K562 (cell line): Measurements from ENCODE around the gene HEXD.
"Not testable (repeated sequence)": the region's sequence is repeated elsewhere in the genome, so short reads cannot be mapped to it uniquely, and the experiment has no call there.

Experiments
- CBX5 ChIP-seq: IDR thresholded peaks from 2 replicates; pipeline ENCODE4 v1.6.1; 2014; ENCODE audit warnings: low read depth, borderline replicate concordance
- EZH2 ChIP-seq: IDR thresholded peaks from 2 replicates; pipeline ENCODE4 v1.6.1; 2012; ENCODE audit warnings: low read depth, mild to moderate bottlenecking, inconsistent platforms, low read length, borderline replicate concordance
- HNRNPL ChIP-seq: fragments of 200-400 bp; formaldehyde crosslinking; IDR thresholded peaks from 2 replicates; pipeline ENCODE4 v1.6.1; 2017; ENCODE audit warnings: low read depth, mild to moderate bottlenecking, low read length
- RAD21 ChIP-seq, 2 experiments: fragments of 250-450 bp in 1 of 2; fragments of 450-650 bp in 1 of 2; sonication (Bioruptor Pico) in 1 of 2; formaldehyde crosslinking in 1 of 2; IDR thresholded peaks in 1 of 2; conservative IDR thresholded peaks in 1 of 2; 2 replicates each; pipeline versions ENCODE4 v1.4.0 to v1.8.0; 2020 to 2022; ENCODE audit warnings: mild to moderate bottlenecking in 2 of 2, moderate library complexity in 1 of 2
- TF ChIP-seq, protein P1 (sequence below), 2 experiments: fragments of 450-650 bp in 1 of 2; sonication (generic) in 1 of 2; formaldehyde crosslinking in 1 of 2; IDR thresholded peaks; 2 replicates each; pipeline versions ENCODE4 v1.7.1 to v1.9.0; 2016 to 2022; ENCODE audit warnings: inconsistent platforms in 1 of 2, mild to moderate bottlenecking in 1 of 2, missing genetic modification reagents in 1 of 2
- TF ChIP-seq, protein P2 (sequence below): fragments of 450-650 bp; formaldehyde crosslinking; IDR thresholded peaks from 2 replicates; pipeline ENCODE4 v1.4.0; 2022; ENCODE audit warnings: missing genetic modification characterization

DNA sequence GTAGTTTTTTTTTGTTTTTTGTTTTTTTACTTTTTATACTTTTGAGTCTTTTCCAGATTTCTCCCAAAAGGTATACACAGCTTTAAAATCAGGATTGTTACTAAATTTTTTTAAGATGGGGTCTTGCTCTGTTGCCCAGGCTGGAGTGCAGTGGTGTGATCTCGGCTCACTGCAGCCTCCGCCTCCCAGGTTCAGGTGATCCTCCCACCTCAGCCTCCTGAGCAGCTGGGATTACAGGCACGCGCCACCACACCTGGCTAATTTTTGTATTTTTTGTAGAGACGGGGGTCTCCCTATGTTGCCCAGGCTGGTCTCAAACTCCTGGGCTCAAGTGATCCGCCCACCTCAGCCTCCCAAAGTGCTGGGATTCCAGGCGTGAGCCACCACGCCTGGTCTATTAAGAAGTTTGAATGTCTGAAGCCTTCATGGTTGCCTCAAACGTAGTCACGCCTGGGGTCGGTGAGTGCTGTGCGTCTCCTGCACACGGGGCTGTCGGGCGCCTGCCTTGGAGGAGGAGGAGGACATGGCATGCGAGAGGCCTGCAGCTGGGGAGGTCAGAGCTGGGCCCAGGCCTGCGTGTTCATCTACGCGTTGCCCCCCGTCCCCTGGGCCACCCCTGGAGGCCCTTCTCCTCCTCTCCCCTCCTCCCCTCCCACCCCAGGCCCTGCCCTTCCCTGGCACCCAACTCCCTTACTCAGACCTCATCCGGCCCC, 35.8 kb upstream of the HEXD start:
- TF ChIP-seq EZH2; CBX5; HNRNPL; RAD21 (CRISPR knock-in tag; conservative IDR thresholded peaks at IDR 0.05 in 1 of 2, IDR thresholded peaks at IDR 0.05 in 1 of 2): not testable (repeated sequence)
- TF ChIP-seq, protein P1, sequence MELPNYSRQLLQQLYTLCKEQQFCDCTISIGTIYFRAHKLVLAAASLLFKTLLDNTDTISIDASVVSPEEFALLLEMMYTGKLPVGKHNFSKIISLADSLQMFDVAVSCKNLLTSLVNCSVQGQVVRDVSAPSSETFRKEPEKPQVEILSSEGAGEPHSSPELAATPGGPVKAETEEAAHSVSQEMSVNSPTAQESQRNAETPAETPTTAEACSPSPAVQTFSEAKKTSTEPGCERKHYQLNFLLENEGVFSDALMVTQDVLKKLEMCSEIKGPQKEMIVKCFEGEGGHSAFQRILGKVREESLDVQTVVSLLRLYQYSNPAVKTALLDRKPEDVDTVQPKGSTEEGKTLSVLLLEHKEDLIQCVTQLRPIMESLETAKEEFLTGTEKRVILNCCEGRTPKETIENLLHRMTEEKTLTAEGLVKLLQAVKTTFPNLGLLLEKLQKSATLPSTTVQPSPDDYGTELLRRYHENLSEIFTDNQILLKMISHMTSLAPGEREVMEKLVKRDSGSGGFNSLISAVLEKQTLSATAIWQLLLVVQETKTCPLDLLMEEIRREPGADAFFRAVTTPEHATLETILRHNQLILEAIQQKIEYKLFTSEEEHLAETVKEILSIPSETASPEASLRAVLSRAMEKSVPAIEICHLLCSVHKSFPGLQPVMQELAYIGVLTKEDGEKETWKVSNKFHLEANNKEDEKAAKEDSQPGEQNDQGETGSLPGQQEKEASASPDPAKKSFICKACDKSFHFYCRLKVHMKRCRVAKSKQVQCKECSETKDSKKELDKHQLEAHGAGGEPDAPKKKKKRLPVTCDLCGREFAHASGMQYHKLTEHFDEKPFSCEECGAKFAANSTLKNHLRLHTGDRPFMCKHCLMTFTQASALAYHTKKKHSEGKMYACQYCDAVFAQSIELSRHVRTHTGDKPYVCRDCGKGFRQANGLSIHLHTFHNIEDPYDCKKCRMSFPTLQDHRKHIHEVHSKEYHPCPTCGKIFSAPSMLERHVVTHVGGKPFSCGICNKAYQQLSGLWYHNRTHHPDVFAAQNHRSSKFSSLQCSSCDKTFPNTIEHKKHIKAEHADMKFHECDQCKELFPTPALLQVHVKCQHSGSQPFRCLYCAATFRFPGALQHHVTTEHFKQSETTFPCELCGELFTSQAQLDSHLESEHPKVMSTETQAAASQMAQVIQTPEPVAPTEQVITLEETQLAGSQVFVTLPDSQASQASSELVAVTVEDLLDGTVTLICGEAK (IDR thresholded peaks at IDR 0.05) = not testable (repeated sequence)
- TF ChIP-seq, protein P1 (CRISPR knock-in tag; IDR thresholded peaks at IDR 0.05) = not testable (repeated sequence)
- TF ChIP-seq, protein P2, sequence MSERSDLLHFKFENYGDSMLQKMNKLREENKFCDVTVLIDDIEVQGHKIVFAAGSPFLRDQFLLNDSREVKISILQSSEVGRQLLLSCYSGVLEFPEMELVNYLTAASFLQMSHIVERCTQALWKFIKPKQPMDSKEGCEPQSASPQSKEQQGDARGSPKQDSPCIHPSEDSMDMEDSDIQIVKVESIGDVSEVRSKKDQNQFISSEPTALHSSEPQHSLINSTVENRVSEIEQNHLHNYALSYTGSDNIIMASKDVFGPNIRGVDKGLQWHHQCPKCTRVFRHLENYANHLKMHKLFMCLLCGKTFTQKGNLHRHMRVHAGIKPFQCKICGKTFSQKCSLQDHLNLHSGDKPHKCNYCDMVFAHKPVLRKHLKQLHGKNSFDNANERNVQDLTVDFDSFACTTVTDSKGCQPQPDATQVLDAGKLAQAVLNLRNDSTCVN (CRISPR knock-in tag) = not testable (repeated sequence)
